Endothelial cell of umbilical vein (primary cell): ENCODE results near the gene COL13A1. TPM values are rescaled to one million over a fixed set of nuclear protein-coding genes. Genes with fewer than 3 reads are reported as not detected.

ENCODE experiments used
- BruUV-seq: library from RNA; stranded (reverse); fragments of 400-500 nt; replicated peaks from 2 replicates; lab custom pipeline; 2021; lab: Mats Ljungman, UMichigan
- CTCF ChIA-PET: fragments of 300-600, 350-600 bp; sonication (Branson Sonifier 250); formaldehyde crosslinking; loops from one replicate; lab custom pipeline; 2021; ENCODE audit warnings: antibody characterized with exemption, inconsistent platforms; lab: Charles Lee
- POLR2A ChIA-PET: fragments of 300-600, 350-600 bp; sonication (Branson Sonifier 250); formaldehyde crosslinking; loops from one replicate; lab custom pipeline; 2021; ENCODE audit warnings: antibody characterized with exemption, inconsistent platforms; lab: Charles Lee
- DNase-seq: peaks from one replicate; pipeline ENCODE4 v3.0.0-alpha.2; 2011; ENCODE audit warnings: low read depth, low spot score
- FAIRE-seq: peaks from 2 replicates; lab custom pipeline; 2011; peaks lifted over from hg19 to GRCh38; lab: Jason Lieb, UNC
- H2AFZ ChIP-seq: 2 replicates; pipeline ENCODE4 v1.6.0; 2012; ENCODE audit warnings: low read depth, low read length, control low read depth, inconsistent platforms
- H3K27ac ChIP-seq: 2 replicates; pipeline ENCODE4 v1.5.1; 2011; ENCODE audit warnings: low read depth, mild to moderate bottlenecking, control low read depth, low read length, moderate library complexity; ENCODE audit not compliant: insufficient read depth
- H3K27me3 ChIP-seq, 2 experiments: 2 replicates each; pipeline versions ENCODE4 v1.6.0 to v1.6.1; 2011; ENCODE audit warnings: low read length in 2 of 2, mixed read lengths in 1 of 2; ENCODE audit not compliant: control insufficient read depth in 2 of 2, insufficient read depth in 2 of 2
- H3K36me3 ChIP-seq, 2 experiments: 2 replicates in 1 of 2; 3 replicates in 1 of 2; pipeline ENCODE4 v1.5.1; 2011; ENCODE audit warnings: low read length in 2 of 2, mild to moderate bottlenecking in 1 of 2, moderate library complexity in 1 of 2; ENCODE audit not compliant: control insufficient read depth in 2 of 2, insufficient read depth in 2 of 2; ENCODE audit errors: extremely low read depth in 1 of 2
- H3K4me1 ChIP-seq: 3 replicates; pipeline ENCODE4 v1.5.1; 2011; ENCODE audit warnings: mild to moderate bottlenecking, low read length; ENCODE audit not compliant: control insufficient read depth, insufficient read depth; ENCODE audit errors: extremely low read depth
- H3K4me2 ChIP-seq: 2 replicates; pipeline ENCODE4 v1.6.1; 2011; ENCODE audit warnings: low read length, control low read depth, mixed read lengths; ENCODE audit not compliant: insufficient read depth
- H3K4me3 ChIP-seq, 3 experiments: fragments of 200-600 bp in 1 of 3; sonication (generic), shearing (Covaris generic) in 1 of 3; replicated peaks in 1 of 3; 2 replicates each; pipeline ENCODE4 v1.5.1; 2011 to 2016; ENCODE audit warnings: control low read depth in 3 of 3, low read length in 3 of 3, mild to moderate bottlenecking in 2 of 3, inconsistent platforms in 1 of 3, low read depth in 1 of 3, moderate library complexity in 1 of 3; ENCODE audit not compliant: insufficient read depth in 1 of 3
- H3K79me2 ChIP-seq: 2 replicates; pipeline ENCODE4 v1.6.0; 2012; ENCODE audit warnings: low read length, inconsistent platforms; ENCODE audit not compliant: control insufficient read depth, insufficient read depth
- H3K9ac ChIP-seq: replicated peaks from 2 replicates; pipeline ENCODE3; 2011; ENCODE audit warnings: low read length, control low read depth; ENCODE audit not compliant: insufficient read depth; ENCODE audit errors: extremely low read depth
- H3K9me1 ChIP-seq: replicated peaks from 3 replicates; pipeline ENCODE4 v1.6.0; 2011; ENCODE audit warnings: mild to moderate bottlenecking, low read length; ENCODE audit not compliant: control insufficient read depth, insufficient read depth; ENCODE audit errors: extremely low read depth
- H3K9me3 ChIP-seq: replicated peaks from 2 replicates; pipeline ENCODE4 v1.5.1; 2012; ENCODE audit warnings: low read length, inconsistent platforms; ENCODE audit not compliant: control insufficient read depth, insufficient read depth
- H4K20me1 ChIP-seq: replicated peaks from 2 replicates; pipeline ENCODE3; 2011; ENCODE audit warnings: mild to moderate bottlenecking, low read length; ENCODE audit not compliant: control insufficient read depth, insufficient read depth; ENCODE audit errors: extremely low read depth
- EZH2 ChIP-seq: IDR thresholded peaks from 2 replicates; pipeline ENCODE4 v1.6.1; 2012; ENCODE audit warnings: borderline replicate concordance, low read depth, mild to moderate bottlenecking, moderate library complexity, low read length, inconsistent platforms; ENCODE audit not compliant: severe bottlenecking
- FOS ChIP-seq: IDR thresholded peaks from 2 replicates; pipeline ENCODE4 v1.6.1; 2011; ENCODE audit warnings: mild to moderate bottlenecking, low read length, moderate library complexity, borderline replicate concordance; ENCODE audit not compliant: insufficient read depth
- GATA2 ChIP-seq: IDR thresholded peaks from 2 replicates; pipeline ENCODE4 v1.7.0; 2011; ENCODE audit warnings: low read depth, mild to moderate bottlenecking, moderate library complexity, mixed read lengths, low read length; ENCODE audit not compliant: insufficient read length, insufficient read depth
- JUN ChIP-seq: IDR thresholded peaks from 2 replicates; pipeline ENCODE4 v1.6.1; 2011; ENCODE audit warnings: borderline replicate concordance, low read depth; ENCODE audit not compliant: insufficient read length, insufficient read depth
- MYC ChIP-seq: IDR thresholded peaks from one replicate; pipeline ENCODE4 v1.6.1; 2011; ENCODE audit warnings: mild to moderate bottlenecking, low read depth, low read length
- POLR2A ChIP-seq: IDR thresholded peaks from 2 replicates; pipeline ENCODE4 v1.6.1; 2012; ENCODE audit warnings: low read depth, mild to moderate bottlenecking, control low read depth, low read length
- POLR2AphosphoS5 ChIP-seq: IDR thresholded peaks from 2 replicates; pipeline ENCODE4 v1.6.1; 2012; ENCODE audit warnings: low read depth, mild to moderate bottlenecking, control low read depth, low read length, moderate library complexity; ENCODE audit not compliant: insufficient read depth
- dilution Hi-C: fragments of 300-500 bp; cut with MboI; formaldehyde crosslinking; loops from one replicate; pipeline ENCODE4 v1.15.0; 2019; ENCODE audit warnings: low sequenced_read_pairs; ENCODE audit not compliant: extremely low pct_ligation_motif_present
- intact Hi-C: fragments of 100-400 bp; cut with micrococcal nuclease; formaldehyde crosslinking; loops from one replicate; pipeline ENCODE4 v1.10.0; 2022
- polyA plus RNA-seq, 4 experiments: library from polyadenylated mRNA; depleted of rRNA in 3 of 4; stranded (reverse) in 3 of 4; unstranded in 1 of 4; fragments of >200 nt; gene quantifications; 2 replicates each; pipeline versions ENCODE4 v1.2.1 to v1.2.3, GENCODE V29; 2011 to 2012; ENCODE audit warnings: missing spikeins in 1 of 4
- total RNA-seq: library from RNA; stranded (reverse); gene quantifications from 2 replicates; pipeline ENCODE4 v1.2.3, GENCODE V29; 2021
- TF ChIP-seq, protein P1 (sequence below), 2 donors: IDR thresholded peaks; 1 replicate in 1 of 2; 2 replicates in 1 of 2; pipeline ENCODE4 v1.5.1; 2011; ENCODE audit warnings: low read length in 2 of 2, mild to moderate bottlenecking in 2 of 2, moderate library complexity in 2 of 2, control low read depth in 1 of 2, inconsistent platforms in 1 of 2, low read depth in 1 of 2; ENCODE audit not compliant: insufficient read depth in 1 of 2; ENCODE audit errors: extremely low read depth in 1 of 2

The COL13A1 gene
- total and polyA plus RNA-seq, 2 donors (not counting 3 experiments of a cell fraction or from before 2014, with no cell fraction given): 21.4 to 47.5 TPM

DNA sequence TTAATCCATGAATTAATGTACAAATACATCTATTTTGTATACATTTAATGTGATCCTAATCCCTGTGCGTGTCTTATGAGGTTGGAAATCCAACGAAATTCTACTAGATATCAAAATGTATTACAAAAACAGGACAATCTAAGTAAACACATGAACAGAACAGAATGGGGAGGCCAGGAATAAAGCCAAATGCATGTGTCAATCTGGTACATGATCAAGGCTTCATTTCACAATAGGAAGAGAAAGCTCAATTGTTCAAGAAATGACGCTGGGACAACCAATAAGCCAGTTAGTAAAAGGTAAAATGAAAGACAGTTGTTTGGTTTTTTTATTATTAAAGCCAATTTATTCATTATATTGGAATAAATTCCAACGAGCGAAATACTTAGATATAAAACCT, 83.0 kb downstream of the COL13A1 start:
- TF ChIP-seq EZH2 (no peak), POLR2A (no peak), MYC (no peak), FOS (no peak), JUN (no peak), GATA2 (no peak), POLR2AphosphoS5 (no peak)
- TF ChIP-seq, protein P1, sequence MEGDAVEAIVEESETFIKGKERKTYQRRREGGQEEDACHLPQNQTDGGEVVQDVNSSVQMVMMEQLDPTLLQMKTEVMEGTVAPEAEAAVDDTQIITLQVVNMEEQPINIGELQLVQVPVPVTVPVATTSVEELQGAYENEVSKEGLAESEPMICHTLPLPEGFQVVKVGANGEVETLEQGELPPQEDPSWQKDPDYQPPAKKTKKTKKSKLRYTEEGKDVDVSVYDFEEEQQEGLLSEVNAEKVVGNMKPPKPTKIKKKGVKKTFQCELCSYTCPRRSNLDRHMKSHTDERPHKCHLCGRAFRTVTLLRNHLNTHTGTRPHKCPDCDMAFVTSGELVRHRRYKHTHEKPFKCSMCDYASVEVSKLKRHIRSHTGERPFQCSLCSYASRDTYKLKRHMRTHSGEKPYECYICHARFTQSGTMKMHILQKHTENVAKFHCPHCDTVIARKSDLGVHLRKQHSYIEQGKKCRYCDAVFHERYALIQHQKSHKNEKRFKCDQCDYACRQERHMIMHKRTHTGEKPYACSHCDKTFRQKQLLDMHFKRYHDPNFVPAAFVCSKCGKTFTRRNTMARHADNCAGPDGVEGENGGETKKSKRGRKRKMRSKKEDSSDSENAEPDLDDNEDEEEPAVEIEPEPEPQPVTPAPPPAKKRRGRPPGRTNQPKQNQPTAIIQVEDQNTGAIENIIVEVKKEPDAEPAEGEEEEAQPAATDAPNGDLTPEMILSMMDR (IDR thresholded peaks at IDR 0.05; ENCODE audit: extremely low read depth in 1 of 2, insufficient read depth in 1 of 2, low read depth in 1 of 2, low read length in 2 of 2): no peak
- H3K9me1 ChIP-seq: no peaks in the 10 kb centered on the region
- H3K9ac ChIP-seq: no peak overlapping the region
- no peak for FAIRE-seq
- no TSS peak for BruUV-seq
- no peak overlapping the region for H3K4me3 ChIP-seq
- H3K36me3 ChIP-seq: no peaks in the 10 kb centered on the region
- DNase-seq: no peak
- intact Hi-C loops: no loop called here
- POLR2A ChIA-PET: no interaction called here
- no peaks in the 10 kb centered on the region for H4K20me1 ChIP-seq
- H3K4me2 ChIP-seq: no peak overlapping the region
- no peaks in the 10 kb centered on the region for H3K4me1 ChIP-seq
- no peak overlapping the region for H3K27ac ChIP-seq
- CTCF ChIA-PET: interaction anchor here (1.0 to 1.7 kb wide), 2 partner anchors 12 to 85 kb away, joined by 3 to 4 read pairs; no protein-coding TSS in a partner anchor
- H3K27me3 ChIP-seq: no peaks in the 10 kb centered on the region
- H2AFZ ChIP-seq: no peak overlapping the region
- dilution Hi-C loops: no loop called here
- H3K9me3 ChIP-seq: no peaks in the 10 kb centered on the region
- no peaks in the 10 kb centered on the region for H3K79me2 ChIP-seq
